HG03108 (cell line): ENCODE results near the gene RPS19BP1.

Source experiments
- ATAC-seq: cut with Tn5 transposase; IDR thresholded peaks from one replicate; pipeline ENCODE4 v1.9.1; 2021; ENCODE audit warnings: moderate library complexity; ENCODE audit not compliant: unreplicated experiment

Gene RPS19BP1

DNA sequence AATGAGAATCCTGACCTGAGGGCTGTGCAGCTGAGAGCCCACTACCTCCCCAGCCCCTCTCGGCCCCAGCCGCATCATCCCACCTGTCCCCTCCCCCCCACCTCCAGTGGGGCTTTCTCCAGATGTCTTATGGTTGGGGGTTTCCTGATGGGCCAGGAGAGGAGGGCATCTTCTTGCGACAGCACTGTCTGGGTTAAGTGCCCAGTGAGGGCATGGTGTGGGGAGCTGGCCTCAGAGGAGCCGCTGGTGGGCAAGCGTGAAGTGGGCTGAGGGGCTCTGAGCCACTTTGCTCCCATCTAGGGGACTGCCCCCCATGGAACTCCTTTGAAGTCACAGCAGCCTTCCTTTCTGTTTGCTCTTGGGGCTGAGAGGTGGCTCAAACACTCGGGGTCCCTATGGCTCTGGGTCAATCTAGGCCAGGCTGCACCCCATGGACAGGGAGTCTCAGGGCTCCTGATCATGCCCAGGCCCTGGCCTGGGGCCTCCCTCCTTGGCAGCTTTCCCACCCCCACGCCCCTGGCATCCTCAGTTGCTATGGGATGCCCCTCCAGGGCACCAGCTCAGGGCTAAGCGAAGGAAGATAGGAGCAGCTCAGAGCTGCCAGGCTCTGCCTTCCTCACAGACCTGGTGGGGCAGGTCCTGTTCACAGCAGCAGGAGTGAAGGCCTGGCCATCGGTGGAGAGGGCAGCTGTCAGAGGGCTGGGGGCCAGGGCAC, 41.4 kb downstream of the RPS19BP1 start:
- no peak for ATAC-seq

DNA sequence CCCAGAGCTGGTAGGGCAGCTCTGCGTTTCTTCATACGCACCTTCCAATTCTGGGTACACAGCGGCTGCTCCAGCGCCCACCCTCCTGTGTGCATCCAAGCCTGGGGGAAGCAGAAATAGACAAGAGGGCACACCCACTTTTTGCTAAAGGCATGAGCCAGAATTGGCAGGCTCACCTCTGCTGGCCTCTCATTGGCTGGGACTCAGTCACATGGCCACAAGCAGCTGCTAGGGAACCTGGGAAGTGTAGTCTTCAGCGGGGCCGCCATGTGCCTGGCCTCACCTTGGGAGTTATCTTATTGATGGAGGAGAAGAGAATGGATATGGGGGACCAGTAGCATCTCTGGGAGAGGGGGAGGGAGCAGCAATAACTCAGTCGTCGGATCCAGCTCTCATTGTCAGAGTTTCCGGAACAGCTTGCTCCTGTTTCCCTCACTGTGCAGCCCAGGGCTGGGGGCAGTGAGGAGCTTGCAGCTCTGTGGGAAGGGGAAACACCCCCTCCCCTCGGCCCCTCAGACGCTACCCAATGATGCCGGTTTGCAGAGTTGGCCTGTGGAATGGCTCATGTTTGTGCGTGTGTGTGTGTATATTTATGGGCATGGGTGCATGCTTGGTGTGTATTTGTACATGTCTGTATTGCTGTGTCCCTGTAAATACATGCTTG, 42.3 kb downstream of the RPS19BP1 start:
- no peak for ATAC-seq

GRCh38 chr22:39489094-39490068, 43.2 kb downstream of the RPS19BP1 start:
- no peak for ATAC-seq

GRCh38 chr22:39488563-39489083, 43.9 kb downstream of the RPS19BP1 start:
- no peak for ATAC-seq

DNA sequence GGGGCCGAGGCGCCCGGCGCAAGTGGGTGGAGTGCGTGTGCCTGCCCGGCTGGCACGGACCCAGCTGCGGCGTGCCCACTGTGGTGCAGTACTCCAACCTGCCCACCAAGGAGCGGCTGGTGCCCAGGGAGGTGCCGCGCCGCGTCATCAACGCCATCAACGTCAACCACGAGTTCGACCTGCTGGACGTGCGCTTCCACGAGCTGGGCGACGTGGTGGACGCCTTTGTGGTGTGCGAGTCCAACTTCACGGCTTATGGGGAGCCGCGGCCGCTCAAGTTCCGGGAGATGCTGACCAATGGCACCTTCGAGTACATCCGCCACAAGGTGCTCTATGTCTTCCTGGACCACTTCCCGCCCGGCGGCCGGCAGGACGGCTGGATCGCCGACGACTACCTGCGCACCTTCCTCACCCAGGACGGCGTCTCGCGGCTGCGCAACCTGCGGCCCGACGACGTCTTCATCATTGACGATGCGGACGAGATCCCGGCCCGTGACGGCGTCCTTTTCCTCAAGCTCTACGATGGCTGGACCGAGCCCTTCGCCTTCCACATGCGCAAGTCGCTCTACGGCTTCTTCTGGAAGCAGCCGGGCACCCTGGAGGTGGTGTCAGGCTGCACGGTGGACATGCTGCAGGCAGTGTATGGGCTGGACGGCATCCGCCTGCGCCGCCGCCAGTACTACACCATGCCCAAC, 44.6 kb downstream of the RPS19BP1 start:
- ATAC-seq: no peak

DNA sequence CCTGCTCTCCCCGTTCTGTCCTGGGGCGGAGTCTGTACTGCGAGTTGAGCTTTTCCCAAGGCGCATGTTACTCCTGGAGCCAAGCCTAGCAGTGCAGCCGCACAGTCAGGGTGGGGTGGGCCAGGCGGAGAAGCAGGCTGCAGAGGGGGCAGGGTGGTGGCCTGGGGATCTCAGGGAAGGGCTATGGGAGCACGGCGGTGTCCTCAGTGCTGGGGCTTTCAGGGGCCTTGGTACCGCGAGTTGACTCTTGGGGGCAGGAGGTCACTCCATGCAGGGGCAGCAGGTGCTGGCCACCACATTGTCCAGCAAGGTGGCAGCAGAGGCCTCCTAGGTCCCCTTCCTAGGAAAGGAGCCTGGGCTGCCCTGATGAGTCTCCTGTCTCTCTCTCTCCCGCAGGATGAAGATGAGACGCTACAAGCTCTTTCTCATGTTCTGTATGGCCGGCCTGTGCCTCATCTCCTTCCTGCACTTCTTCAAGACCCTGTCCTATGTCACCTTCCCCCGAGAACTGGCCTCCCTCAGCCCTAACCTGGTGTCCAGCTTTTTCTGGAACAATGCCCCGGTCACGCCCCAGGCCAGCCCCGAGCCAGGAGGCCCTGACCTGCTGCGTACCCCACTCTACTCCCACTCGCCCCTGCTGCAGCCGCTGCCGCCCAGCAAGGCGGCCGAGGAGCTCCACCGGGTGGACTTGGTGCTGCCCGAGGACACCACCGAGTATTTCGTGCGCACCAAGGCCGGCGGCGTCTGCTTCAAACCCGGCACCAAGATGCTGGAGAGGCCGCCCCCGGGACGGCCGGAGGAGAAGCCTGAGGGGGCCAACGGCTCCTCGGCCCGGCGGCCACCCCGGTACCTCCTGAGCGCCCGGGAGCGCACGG, 45.4 kb downstream of the RPS19BP1 start:
- ATAC-seq: no peak

- no peak for ATAC-seq
Measured at GRCh38 chr22:39482768-39483167, 49.8 kb downstream of the RPS19BP1 start.

DNA sequence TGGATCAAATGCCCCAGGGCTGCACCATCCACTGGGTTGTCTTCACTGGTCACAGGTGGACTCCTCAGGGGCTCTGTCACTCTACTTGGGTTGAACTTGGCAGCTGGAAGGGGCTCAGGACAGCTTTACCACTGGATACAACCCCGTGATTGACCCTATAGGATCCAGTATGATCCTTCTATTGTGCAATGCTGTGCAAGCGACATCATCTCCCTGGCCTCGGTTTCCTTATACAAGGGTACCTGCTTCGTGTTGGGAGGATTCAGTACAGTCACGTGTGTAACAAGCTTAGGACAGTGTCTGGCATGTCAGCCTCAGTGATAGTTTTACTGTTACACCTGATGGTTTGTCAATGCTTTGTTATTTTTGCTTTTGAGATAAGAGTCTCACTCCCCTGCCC, 51.0 kb downstream of the RPS19BP1 start:
- no peak for ATAC-seq

DNA sequence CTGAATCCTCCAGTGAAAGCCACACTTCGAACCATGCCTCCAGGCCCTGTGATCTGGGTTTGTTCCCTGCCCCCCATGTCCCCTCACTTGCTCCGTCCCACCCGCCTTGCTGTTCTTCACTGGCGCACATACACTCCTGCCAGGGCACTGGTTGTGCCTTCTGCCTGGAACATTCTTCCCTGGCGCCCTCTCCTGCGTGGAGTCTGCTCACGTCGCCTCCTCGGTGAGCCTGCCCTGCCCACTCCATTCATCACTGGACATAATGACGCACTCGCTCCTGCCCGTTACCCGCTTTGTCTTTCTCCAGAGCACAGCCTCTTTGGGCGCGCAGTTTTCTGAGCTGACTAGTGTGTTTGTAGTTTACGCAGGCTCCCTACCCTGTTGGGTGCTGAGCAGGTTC, 51.5 kb downstream of the RPS19BP1 start:
- no peak for ATAC-seq

GRCh38 chr22:39480557-39480956, 52.0 kb downstream of the RPS19BP1 start:
- no peak for ATAC-seq

DNA sequence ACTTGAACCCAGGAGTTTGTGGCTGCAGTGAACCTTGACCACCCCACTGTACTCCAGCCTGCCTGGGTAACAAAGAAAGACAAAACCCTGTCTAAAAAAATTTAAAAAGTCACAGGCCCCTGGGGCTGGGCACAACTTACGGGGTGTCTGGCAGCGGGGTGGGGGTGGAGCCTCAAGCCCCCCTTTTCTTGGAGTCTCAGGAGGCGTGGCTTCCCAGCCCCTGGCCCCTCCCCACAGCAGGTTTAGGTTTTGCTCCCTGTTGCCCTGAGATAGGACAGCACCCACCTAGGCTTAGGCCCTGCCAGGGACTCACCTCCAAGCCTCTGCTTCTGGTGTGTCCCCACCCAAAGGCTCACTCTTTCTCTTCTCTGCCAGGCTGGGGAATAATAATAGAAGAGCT, 53.3 kb downstream of the RPS19BP1 start:
- ATAC-seq: no peak
